ENCODE data around the gene COL8A1. TPM values are rescaled to one million over a fixed set of nuclear protein-coding genes. Genes with fewer than 3 reads are reported as not detected.

Gene COL8A1
- total and polyA plus RNA-seq, 9 of the 15 experiments (the other 6 are each of a cell fraction or from before 2014, with no cell fraction given) = 0.07 TPM; not detected in 8

GRCh38 chr3:99678896-99679295 lies 40.5 kb downstream of the COL8A1 start:
- H3K4me3 ChIP-seq = no peak overlapping the region
- no peak overlapping the region for H3K9ac ChIP-seq (ENCODE audit: insufficient read depth in 1 of 2, low read depth in 2 of 2, low read length in 2 of 2)
- H2AFZ ChIP-seq (ENCODE audit: low read depth, low read length) = no peak overlapping the region
- FAIRE-seq (no peak), DNase-seq (ENCODE audit: extremely low read depth in 1 of 4, low spot score in 3 of 4) (no peak), ATAC-seq (no peak)
- in situ Hi-C loops (cut with MboI) = no loop called here
- no peaks in the 10 kb centered on the region for H3K79me2 ChIP-seq (ENCODE audit: control insufficient read depth, insufficient read depth, low read length)
- intact Hi-C loops (cut with micrococcal nuclease) = no loop called here
- H3K9me3 ChIP-seq (replicated peaks; ENCODE audit: control insufficient read depth, insufficient read depth, low read depth, low read length) = no peaks in the 10 kb centered on the region
- CTCF ChIA-PET (ENCODE audit: low intra/inter-chr PET ratio) = no interaction called here
- H3K4me1 ChIP-seq (replicated peaks in 1 of 2; ENCODE audit: control insufficient read depth in 2 of 2, insufficient read depth in 2 of 2, low read length in 2 of 2) = no peaks in the 10 kb centered on the region
- 0% methylated on average over 2 of the region's 2 CpGs for WGBS (ENCODE audit: insufficient coverage, low coverage, missing lambda C conversion rate)
- H3K9me1 ChIP-seq (ENCODE audit: control insufficient read depth, insufficient read depth, low read length) = no peaks in the 10 kb centered on the region
- H3K4me2 ChIP-seq (ENCODE audit: insufficient read depth, low read length) = no peak overlapping the region
- H4K20me1 ChIP-seq (replicated peaks; ENCODE audit: control insufficient read depth, insufficient read depth, low read length) = no peaks in the 10 kb centered on the region
- POLR2A ChIA-PET = no interaction called here
- no peaks in the 10 kb centered on the region for H3K36me3 ChIP-seq (ENCODE audit: control insufficient read depth, insufficient read depth, low read length)
- no peak overlapping the region for H3K27ac ChIP-seq (ENCODE audit: extremely low read depth, low read depth, low read length)
- no peak for TF ChIP-seq ZC3H8 (IDR thresholded peaks at IDR 0.05)
- TF ChIP-seq, protein P1, sequence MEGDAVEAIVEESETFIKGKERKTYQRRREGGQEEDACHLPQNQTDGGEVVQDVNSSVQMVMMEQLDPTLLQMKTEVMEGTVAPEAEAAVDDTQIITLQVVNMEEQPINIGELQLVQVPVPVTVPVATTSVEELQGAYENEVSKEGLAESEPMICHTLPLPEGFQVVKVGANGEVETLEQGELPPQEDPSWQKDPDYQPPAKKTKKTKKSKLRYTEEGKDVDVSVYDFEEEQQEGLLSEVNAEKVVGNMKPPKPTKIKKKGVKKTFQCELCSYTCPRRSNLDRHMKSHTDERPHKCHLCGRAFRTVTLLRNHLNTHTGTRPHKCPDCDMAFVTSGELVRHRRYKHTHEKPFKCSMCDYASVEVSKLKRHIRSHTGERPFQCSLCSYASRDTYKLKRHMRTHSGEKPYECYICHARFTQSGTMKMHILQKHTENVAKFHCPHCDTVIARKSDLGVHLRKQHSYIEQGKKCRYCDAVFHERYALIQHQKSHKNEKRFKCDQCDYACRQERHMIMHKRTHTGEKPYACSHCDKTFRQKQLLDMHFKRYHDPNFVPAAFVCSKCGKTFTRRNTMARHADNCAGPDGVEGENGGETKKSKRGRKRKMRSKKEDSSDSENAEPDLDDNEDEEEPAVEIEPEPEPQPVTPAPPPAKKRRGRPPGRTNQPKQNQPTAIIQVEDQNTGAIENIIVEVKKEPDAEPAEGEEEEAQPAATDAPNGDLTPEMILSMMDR (IDR thresholded peaks at IDR 0.05 in 2 of 3, conservative IDR thresholded peaks at IDR 0.05 in 1 of 3; ENCODE audit: insufficient read depth in 2 of 3, low read depth in 1 of 3, low read length in 3 of 3) = no peak
- TF ChIP-seq ZNF408 (CRISPR knock-in tag; IDR thresholded peaks at IDR 0.05; ENCODE audit: low read depth) = no peak
- no peak for TF ChIP-seq TGIF2 (CRISPR knock-in tag; IDR thresholded peaks at IDR 0.05)
- H3K27me3 ChIP-seq (ENCODE audit: control insufficient read depth in 2 of 2, insufficient read depth in 2 of 2, low read length in 2 of 2) = no peaks in the 10 kb centered on the region
- BruUV-seq (replicated peaks) = no TSS peak

DNA sequence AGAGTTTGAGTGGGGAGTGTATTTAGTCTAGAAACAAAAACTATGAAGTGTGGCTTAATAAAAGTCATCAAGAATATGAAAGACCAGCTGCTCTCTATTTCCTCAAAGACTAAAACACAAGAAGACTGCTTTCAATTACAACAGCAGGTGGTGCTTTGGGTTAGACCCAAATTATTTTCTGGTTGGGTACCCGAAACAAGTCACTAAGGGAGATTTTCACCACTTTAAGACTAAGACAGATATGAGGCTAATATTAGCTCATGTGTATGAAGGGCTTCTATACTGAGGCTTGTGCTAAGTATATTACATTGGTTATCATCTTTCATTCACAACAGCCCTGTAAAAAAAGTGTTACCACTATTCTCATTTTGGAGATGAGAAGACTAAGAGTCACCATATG lies 43.1 kb downstream of the COL8A1 start:
- no TSS peak for BruUV-seq (replicated peaks)
- H3K9me1 ChIP-seq (ENCODE audit: control insufficient read depth, insufficient read depth, low read length) = no peaks in the 10 kb centered on the region
- in situ Hi-C loops (cut with MboI) (no loop called here), intact Hi-C loops (cut with micrococcal nuclease) (no loop called here)
- H3K79me2 ChIP-seq (ENCODE audit: control insufficient read depth, insufficient read depth, low read length) = no peaks in the 10 kb centered on the region
- H3K27ac ChIP-seq (ENCODE audit: extremely low read depth, low read depth, low read length) = no peak overlapping the region
- TF ChIP-seq NCOR1 (IDR thresholded peaks at IDR 0.05) (no peak), DNMT1 (IDR thresholded peaks at IDR 0.05) (no peak), ARID1B (IDR thresholded peaks at IDR 0.05) (no peak), SIN3B (IDR thresholded peaks at IDR 0.05; ENCODE audit: low read depth) (no peak)
- no peak for ATAC-seq
- no peak overlapping the region for H2AFZ ChIP-seq (ENCODE audit: low read depth, low read length)
- no peak for FAIRE-seq
- WGBS (ENCODE audit: insufficient coverage, low coverage, missing lambda C conversion rate) = 0% methylated on average over 1 of the region's 1 CpG
- H3K36me3 ChIP-seq (ENCODE audit: control insufficient read depth, insufficient read depth, low read length) = no peaks in the 10 kb centered on the region
- ChIA-PET CTCF (ENCODE audit: low intra/inter-chr PET ratio) (no interaction called here), POLR2A (no interaction called here)
- H3K9ac ChIP-seq (ENCODE audit: insufficient read depth in 1 of 2, low read depth in 2 of 2, low read length in 2 of 2) = no peak overlapping the region
- H3K4me2 ChIP-seq (ENCODE audit: insufficient read depth, low read length) = no peak overlapping the region
- no peak for DNase-seq (ENCODE audit: extremely low read depth in 1 of 4, low spot score in 3 of 4)
- H4K20me1 ChIP-seq (replicated peaks; ENCODE audit: control insufficient read depth, insufficient read depth, low read length) = no peaks in the 10 kb centered on the region
- H3K9me3 ChIP-seq (replicated peaks; ENCODE audit: control insufficient read depth, insufficient read depth, low read depth, low read length) = no peaks in the 10 kb centered on the region
- H3K4me1 ChIP-seq (replicated peaks in 1 of 2; ENCODE audit: control insufficient read depth in 2 of 2, insufficient read depth in 2 of 2, low read length in 2 of 2) = no peaks in the 10 kb centered on the region
- H3K4me3 ChIP-seq = no peak overlapping the region
- H3K27me3 ChIP-seq (ENCODE audit: control insufficient read depth in 2 of 2, insufficient read depth in 2 of 2, low read length in 2 of 2) = no peaks in the 10 kb centered on the region
